GM19372 (cell line): ENCODE data around the gene CARHSP1.
"Not testable (repeated sequence)": the region's sequence is repeated elsewhere in the genome, so short reads cannot be mapped to it uniquely, and the experiment has no call there.

Experiments
- ATAC-seq: cut with Tn5 transposase; IDR thresholded peaks from one replicate; pipeline ENCODE4 v1.9.1; 2021; ENCODE audit warnings: mild to moderate bottlenecking, low read depth, moderate library complexity; ENCODE audit not compliant: unreplicated experiment

Gene CARHSP1

DNA sequence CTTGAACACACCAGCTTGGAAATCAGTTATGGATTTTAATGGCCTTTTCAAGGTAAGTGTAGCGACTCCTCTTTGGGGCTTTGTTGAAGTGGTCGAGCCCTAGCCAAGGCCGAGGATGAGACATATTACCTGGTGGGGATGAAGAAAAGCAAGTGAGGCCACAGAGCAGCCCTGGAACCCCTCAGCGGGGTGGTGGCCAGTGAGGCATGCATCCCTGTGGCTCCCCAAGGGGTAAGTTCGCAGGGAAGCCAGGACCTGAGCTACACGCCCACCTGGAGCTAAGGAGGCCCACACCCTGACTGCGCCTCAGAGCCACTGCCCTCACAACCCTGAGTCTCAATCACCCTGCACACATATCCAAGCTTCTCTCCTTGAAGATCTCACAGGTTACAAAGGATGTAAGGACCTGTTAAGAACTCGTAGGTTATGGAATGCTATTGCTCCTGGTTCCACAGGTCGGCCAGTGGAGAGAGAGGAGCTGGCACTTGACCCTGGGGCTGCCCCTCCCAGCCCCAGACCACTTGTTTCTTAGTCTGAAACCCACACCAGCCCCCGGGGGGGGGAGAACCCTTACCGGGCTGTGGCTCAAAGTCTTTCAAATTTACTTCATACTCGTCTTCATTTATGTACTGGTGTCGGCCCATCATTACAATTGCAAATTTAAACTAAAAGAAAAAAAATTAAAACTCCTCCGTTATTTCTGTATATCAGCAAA lies 25.3 kb upstream of the CARHSP1 start:
- ATAC-seq: no peak

DNA sequence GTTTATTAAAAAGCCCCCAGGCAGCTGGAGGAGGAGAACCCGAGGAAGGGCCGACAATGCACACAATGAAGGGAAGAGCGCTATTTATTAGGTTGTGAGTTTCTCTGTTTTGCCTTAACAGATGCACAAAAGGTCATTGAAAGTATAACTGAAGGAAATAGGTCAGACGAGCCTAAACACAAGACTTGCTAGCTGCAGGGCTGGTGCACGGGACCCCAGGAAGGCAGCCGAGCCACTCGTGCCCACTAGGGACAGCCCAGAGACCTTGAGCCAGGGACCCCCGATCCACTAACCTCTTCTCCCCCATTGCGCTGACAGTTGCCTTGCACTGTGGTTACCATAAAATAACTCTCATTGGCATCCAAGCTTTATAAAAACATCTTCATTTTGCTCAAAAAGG lies 24.6 kb upstream of the CARHSP1 start:
- ATAC-seq: no peak

DNA sequence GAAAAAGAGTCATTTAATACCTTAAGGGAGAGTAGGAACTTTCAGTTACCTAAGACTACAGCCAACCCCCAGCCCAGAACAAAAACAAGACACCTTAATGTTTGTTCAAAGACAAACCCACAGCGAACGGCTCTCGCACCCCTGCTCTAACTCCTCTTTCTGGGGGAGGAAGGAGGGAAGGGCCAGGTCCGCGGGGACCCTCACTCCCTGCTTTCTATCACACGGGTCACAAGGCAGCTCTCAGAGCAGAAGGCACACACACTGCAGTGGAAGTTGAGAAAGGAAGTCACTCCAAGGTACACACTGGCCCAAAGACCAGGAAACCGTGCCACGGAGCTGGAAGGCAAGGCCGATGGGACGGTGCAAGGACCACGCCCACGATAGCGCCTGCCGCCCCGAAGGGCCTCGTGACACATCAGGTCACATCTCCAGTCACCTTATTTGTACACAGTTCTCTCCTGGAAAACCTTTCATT lies 23.3 kb upstream of the CARHSP1 start:
- peak; percentile 22 for ATAC-seq

DNA sequence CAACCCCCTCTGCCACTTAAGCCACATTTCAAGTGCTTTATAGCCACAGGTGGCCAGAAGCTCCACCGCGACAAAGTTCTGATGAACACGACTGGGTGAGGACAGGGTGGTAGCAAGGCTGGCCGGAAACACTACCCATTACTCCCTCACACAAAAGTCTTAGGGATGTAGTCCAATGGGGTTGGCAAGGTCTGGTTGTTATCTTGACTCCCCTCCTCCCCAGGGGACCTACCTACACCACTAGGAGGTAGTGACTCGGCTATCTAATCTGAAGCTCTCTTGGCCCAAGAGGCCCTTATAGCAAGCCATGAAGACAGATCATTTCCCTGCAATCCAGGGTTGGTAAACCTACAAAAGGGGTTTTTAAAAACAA lies 21.7 kb upstream of the CARHSP1 start:
- no peak for ATAC-seq

DNA sequence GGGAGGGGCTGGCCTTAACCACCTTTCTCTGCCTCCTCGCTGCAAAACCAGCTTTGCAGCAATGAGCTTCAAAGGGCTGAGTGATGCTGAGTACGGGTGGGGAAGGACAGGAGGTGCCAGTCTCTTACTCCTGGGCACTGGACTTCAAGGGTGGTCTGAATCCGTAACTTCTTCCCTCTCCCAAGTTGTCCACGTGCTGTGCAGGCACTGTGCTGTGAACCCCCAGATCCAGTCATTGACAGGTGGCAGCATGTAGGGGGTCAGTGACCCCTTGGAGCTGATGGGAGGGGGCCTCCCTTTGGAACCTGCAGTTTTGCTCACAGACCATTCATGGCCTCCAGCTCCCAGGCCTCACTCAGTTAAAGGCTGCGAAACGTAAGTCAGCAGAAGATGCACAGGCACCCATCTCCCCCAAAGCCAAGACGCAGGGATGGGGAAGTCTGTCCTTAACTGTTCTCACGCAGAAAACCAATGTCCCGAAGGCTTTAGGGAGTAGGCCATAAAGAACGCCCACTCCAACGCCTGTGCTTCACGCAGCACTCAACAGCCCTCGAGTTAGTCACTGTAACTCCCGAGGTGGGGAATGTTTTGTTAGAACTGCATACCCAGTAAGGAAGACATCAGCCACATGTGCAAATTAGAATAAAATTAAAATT lies 21.2 kb upstream of the CARHSP1 start:
- ATAC-seq: no peak

DNA sequence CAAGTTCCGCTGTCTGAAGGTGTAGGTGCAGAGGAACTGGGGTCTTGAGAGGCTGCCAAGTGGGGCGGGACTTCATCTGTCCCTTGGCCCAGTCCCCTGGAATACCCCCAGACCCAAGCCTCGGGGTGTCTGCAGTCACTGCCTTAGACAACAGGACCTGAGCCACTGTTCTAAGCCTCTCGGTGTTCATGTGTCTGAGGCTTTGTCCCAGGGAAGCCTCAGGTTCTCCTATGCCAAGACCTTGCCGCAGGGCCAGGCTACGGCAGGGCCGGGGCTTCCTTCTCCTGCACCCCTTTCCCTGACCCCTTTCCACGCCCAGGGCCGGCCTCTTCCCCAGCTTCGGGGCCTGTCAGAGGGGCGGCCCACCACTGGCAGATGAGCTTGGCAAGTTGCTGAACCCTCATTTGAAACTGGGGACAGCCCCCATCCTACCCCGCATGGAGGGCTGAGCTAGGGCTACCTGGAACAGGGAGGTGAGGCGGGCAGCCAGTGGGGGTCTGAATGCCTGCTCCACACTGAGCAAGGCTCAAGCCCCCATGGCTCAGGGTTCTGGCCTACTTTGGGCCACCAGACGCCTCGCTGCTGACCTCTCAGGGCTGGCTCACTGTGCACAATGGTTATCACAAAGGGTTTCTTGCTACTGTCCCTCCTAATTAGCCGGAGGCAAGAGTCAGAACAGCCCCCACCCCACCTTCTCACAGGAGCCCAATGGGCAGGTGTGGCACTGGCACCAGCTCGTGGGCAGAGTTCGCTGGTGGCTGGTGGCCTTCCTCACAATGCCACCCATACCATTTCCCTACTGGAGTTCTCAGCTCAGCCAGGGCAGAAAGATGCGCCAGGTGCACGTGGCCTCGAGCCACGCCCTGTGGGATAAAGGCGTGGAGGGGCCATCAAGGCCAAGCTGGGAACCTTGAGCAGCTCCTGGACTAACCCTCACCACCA lies 20.4 kb upstream of the CARHSP1 start:
- no peak for ATAC-seq

DNA sequence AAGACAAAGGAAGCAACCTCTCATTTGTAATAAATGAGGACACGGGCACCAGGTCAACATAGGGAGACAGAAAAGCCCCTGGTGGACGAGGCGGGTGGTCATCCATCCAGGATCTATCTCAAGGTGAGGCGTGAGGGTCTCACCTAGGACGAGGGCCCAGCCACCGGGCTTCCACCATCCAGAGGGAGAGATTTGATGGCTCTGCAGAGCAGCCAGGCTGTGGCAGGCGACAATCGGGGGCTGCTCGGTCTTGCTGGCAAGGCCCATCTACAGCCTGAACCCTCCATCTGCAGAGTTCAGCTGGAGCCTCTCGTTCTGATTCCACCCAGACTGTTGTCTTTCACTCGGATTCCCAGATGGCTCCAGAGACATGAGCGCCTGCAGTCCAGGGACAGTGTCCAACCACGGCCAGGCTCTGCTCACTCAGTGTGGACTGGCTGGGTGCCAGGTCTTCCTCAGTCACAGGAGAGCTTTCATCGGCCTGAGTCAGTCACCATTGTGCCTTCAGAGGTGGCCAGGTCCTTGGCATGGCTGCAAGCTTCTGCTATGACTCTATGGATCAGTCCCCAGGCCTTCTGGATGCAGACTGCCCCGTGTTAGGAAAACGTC lies 19.2 kb upstream of the CARHSP1 start:
- ATAC-seq: no peak

DNA sequence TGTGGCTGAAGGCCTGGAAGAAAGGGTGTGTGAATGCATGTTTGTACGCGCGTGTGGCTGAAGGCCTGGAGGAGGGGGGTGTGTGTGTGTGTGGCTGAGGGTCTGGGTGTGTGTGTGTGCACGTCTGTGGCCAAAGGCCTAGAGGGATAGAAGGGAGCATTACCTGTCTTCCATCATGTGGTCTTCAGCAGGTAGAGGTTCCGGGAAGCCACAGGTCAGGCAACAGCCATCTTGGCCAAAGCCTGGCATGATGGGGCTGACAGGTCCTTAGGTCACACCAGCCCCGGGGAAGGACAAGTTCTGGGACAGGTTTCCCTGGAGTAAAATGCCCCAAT lies 18.6 kb upstream of the CARHSP1 start:
- ATAC-seq: no peak

DNA sequence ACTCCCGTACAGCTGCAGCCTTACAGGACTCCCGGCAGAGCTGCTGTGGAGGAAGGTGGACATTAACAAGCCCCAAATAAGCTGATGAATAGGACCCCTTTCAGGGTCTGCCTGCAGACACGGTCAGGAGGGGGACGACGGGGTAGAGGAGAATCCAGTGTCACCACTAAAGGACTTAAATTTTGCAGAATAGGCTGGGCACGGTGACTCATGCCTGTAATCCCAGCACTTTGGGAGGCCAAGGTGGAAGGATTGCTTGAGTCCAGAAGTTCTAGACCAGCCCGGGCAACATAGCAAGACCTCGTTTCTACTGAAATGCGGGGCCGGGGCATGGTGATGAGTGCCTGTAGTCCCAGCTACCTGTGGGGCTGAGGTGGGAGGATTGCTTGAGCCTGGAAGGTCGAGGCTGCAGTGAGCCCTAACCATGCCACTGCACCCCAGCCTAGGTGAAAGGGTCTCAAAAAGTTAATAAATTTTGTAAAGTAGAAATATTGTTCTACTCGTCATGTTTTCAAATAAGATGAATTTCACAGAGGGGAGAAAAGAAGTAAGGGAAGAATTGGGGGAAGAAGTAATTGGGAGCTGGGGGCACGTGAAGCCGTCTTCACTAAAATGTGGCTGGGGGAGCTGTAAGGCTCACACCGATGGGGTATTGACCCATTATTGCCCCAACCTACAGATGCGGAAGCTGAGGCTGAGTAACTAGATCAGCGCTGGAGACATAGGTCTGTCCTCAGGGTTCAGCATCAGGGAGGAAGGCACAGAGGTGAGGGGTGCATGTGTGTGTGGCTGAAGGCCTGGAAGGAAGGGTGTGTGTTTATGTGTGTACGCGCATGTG lies 18.0 kb upstream of the CARHSP1 start:
- no peak for ATAC-seq

DNA sequence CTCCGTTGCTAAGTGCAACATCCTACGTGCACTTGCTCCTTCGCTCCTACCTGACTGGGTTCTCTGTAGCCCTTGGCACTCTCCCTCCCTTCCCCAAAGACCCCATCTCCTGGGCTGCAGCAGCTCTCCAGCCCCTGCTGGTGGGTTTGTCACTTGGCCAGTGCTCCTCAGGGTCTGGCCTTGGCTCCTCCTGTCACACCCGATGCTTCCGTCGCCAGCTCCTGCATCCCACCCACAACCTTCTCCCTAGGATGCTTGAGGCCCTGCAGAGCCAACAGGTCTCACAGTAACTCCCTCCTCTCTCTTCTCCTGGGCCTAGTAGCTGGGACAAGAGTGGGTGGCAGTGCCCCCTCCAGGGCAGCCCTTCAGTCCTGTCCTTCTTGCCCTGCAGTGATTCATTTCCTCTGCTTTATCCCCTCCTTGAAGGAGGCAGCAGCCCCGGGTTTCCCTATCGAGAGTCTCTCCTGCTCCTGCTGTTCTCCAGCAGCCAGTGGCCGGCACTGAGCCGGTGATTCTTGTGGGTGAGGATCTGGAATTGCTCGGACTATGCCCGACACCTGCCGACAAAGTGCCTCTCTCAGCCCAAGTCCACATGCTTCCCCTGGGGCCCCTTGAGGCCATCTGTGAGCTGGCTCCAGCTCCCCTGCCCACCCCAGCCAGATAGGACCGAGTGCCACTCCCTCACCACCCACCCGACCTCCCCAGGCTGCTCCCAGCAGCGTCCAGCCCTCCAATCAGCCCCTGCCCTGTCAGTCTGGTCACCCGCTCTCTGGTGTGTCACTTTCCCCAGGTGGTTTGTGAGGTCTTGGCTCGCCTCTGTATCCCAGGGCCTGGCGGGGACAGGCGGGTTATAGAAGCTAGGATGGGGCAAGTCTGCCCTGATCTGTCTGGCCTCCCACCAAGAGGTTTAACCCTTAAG lies 17.1 kb upstream of the CARHSP1 start:
- no peak for ATAC-seq

DNA sequence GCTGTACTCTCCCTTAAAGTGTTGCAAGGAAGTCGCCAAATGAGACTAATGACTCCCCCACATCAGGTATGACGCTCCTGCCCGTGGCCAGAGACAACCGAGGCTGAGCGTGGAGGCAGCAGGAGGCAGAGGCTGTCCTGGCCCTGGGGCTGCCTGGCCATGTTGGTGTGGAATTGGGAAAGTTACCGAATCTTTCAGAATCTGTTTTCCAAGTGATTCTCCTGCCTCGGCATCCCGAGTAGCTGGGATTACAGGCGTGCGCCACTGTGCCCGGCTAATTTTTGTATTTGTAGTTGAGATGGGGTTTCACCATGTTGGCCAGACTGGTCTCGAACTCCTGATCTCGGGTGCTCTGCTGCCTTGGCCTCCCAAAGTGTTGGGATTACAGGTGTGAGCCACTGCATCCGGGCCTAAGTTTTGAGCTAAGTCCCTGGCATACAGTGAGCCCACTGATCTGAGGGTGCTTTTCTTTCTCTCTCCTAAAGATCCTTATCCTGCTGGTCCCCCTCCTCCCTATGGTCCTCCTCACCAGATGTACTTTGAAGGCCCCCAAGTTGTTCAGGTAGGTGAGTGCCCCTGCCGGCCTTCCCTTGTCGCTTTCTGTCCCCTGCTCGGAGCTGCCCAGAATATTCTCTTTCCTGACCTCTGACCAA lies 14.0 kb upstream of the CARHSP1 start:
- no peak for ATAC-seq

DNA sequence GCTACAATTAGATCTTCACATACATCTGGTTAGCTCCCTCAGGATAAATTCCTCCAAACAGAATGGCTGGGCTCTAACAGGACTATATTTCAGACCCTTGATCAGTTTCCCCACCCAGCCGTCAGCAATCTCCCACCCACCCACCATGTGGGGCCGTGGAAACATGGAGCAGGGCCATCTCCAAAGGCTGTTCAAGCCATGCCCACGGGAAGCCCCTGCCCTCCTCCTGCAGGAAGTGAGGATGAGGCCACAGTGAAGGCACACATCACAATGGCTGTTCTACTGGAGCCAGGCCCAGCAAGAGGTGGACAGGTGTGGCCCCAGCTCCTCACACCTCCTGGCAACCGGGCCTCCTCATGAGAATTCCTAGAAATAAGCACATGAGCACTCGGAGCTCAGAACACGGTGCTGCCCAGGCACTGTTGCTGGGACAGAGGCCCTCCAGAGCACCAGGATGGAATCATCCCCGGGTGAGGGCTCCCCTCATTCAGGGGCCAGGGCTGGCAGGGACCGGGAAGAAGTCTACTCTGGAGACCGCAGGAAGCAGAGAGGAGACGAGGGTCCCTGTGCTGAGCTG lies 13.3 kb upstream of the CARHSP1 start, which contains the start of gene LITAFD:
Gene LITAFD, plus strand, starts transcription at position 311 of the 577 bp plus-strand sequence. CDS start 2,005 bp downstream, outside the sequence.
- ATAC-seq: no peak

DNA sequence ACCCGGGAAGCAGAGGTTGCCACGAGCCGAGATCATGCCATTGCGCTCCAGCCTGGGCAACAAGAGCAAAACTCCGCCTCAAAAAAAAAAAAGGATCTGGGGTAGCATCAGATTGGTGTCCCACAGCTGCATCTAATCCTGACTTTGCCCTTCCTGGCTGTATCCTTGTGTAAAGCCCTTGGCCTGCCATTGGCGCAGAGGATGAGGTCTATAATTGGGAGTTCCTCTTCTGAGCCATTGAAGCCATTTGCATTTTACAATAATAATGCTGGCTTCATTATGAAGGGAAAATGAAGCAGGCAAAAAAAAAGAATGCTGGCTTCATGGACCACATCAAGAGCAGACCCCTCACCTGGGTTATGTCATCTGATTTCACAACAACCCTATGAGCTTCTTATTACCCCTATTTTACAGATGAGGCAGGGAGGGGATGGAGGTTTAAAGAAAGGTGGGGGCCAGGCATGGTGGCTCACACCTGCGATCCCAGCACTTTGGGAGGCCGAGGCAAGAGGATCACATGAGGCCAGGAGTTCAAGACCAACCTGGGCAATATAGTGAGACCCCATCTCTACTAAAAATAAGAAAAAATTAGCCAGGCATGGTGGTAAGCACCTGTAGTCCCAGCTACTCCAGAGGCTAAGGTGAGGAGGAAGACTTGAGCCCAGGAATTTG lies 12.2 kb upstream of the CARHSP1 start:
- ATAC-seq: no peak

DNA sequence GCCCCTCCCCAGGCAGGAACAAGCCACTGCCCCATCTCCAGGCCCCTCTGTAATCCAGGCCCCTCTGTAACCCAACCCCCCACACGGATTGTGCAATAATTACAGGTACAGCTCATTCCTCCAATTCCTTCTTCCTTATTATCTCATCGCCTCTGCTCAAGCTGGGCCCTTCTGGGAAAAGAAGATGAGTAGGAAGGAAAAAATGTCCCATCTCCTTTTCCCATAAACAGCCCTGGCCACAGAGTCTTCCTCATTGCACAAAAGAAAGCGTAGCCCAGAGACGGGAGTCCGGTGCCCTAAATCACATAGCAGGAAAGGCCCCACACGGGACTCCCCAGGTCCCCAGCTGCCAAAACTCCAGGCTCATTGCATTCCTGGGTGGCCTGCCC lies 9.7 kb upstream of the CARHSP1 start:
- no peak for ATAC-seq

DNA sequence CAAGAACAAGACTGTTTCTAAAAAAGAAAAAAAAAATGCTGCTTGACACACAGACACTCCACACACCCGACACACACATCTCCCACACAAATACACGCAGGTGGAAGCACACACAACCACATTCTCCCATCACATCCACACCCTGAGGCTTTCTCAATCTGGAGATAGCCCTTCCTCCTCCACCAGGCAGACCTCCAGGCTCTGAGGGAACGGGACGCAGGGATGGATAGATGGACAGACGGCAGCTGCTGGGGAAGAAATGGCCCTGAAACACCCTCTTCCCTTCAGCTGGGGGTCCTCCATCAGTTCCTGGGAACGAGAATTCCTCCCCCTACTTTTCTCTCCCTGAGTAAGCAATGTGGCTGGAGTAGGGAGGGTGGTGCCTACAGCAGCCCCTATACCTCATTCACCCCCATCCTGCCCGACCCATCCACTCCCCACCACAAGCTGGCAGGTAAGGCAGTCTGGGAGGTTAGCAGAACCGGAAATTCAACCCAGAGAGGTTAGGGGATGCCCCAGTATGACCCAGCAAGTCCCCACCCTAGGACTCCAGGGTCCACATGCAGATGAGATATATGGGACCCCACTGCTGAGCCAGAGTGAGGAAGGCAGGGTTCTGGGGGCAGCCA lies 9.2 kb upstream of the CARHSP1 start:
- no peak for ATAC-seq

DNA sequence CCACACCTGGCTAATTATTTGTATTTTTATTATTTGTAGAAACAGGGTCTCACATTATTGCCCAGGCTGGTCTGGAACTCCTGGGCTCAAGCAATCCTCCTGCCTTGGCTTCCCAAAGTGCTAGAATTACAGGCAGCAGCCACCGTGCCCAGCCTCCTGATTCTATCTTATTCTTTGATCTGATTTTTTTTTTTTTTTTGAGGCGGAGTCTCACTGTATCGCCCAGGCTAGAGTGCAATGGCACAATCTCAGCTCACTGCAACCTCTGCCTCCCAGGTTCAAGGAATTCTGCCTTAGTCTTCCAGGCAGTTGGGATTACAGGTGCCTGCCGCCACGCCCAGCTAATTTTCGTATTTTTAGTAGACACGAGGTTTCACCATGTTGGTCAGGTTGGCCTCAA lies 6.5 kb upstream of the CARHSP1 start:
- ATAC-seq: not testable (repeated sequence)

DNA sequence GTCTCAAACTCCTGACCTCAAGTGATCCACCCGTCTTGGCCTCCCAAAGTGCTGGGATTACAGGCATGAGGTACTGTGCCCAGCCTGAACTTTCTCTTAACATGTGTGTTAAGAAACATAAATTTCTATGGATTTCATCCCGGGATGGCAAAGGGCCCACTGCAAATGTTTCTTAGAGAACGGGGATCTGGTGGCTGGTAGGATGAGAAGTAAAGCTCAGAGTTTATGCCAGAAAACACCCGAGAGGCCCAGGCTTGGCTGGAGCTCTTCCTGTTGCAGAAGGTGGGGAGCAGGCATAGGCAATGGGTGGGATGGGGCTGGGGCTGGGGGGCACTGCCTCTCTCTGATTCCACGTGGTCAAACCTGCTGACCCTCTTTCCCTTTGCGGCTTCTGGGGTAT lies 5.6 kb upstream of the CARHSP1 start:
- ATAC-seq: no peak
